SU-DHL-6 (cell line): ENCODE measurements around the gene AIG1.

Experiments used
- CTCF ChIP-seq: fragments of 200-600 bp; sonication (generic); IDR thresholded peaks from one replicate; pipeline ENCODE4 v1.5.1; 2017; ENCODE audit warnings: antibody characterized with exemption, mild to moderate bottlenecking, low read length, moderate library complexity; ENCODE audit not compliant: insufficient read depth, poor library complexity, severe bottlenecking
- EZH2phosphoT487 ChIP-seq: fragments of 200-600 bp; sonication (generic), shearing (Covaris generic); conservative IDR thresholded peaks from 2 replicates; pipeline ENCODE4 v1.6.1; 2018; ENCODE audit warnings: mild to moderate bottlenecking, antibody characterized with exemption, low read length, moderate library complexity, mixed read lengths

- no peak for TF ChIP-seq CTCF
- no peak for TF ChIP-seq EZH2phosphoT487
Observed at GRCh38 chr6:143262859-143263258, 202.2 kb downstream of the AIG1 start.
